ENCODE results near the gene ZNF462. TPM values are rescaled to one million over a fixed set of nuclear protein-coding genes. Genes with fewer than 3 reads are reported as not detected.

ZNF462 gene
- total RNA-seq, 1 experiment from 2014 or later = 164 TPM

DNA sequence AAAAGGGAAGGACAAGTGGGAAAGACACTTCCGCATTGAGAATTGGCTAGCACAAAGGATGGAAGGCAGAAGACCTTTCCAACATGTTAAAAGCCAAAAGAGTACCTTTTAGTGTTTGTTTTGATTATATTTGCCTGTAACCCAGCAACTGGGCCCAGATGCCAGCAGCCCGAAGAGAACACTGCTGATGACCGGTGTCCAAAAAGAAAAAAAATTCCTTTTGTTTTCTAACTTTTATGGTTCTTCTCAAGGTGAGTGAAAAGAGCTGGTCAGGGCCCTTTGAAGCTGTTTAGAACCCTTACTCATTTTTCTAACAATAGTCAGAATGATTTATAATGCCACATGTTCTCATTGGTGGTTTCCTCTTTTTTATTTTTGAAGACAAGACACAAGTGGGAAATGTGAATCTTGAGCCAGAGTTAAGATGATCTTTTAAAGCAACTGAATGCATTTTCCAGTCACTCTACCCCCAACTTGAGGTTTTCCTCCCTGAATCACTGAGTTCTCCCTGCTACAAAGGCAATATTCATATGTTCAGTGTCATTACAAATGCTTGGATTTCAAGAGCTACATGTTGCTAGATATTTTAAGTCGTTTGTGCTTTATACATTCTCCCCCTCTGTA lies 32.3 kb upstream of the ZNF462 start:
- H2AK5ac ChIP-seq (ENCODE audit: insufficient read length, low read length) = no peak overlapping the region
- no peak overlapping the region for H3K4me2 ChIP-seq (ENCODE audit: insufficient read depth, insufficient read length, low read length)
- no peaks in the 10 kb centered on the region for H3K23me2 ChIP-seq (ENCODE audit: insufficient read length, low read depth, low read length, poor library complexity, severe bottlenecking)
- H3K4me1 Mint-ChIP-seq = peaks cover 0 to 3% of the 10 kb centered on the region in 2 experiments; a peak in 1 of 4 replicates
- H2BK5ac ChIP-seq (ENCODE audit: insufficient read length, low read length) = no peak overlapping the region
- no peaks in the 10 kb centered on the region; the same call in 1 of the 2 replicates for H3K27me3 Mint-ChIP-seq (ENCODE audit: low read depth)
- TF ChIP-seq, protein P1, sequence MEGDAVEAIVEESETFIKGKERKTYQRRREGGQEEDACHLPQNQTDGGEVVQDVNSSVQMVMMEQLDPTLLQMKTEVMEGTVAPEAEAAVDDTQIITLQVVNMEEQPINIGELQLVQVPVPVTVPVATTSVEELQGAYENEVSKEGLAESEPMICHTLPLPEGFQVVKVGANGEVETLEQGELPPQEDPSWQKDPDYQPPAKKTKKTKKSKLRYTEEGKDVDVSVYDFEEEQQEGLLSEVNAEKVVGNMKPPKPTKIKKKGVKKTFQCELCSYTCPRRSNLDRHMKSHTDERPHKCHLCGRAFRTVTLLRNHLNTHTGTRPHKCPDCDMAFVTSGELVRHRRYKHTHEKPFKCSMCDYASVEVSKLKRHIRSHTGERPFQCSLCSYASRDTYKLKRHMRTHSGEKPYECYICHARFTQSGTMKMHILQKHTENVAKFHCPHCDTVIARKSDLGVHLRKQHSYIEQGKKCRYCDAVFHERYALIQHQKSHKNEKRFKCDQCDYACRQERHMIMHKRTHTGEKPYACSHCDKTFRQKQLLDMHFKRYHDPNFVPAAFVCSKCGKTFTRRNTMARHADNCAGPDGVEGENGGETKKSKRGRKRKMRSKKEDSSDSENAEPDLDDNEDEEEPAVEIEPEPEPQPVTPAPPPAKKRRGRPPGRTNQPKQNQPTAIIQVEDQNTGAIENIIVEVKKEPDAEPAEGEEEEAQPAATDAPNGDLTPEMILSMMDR (conservative IDR thresholded peaks at IDR 0.05) = no peak
- H3K18ac ChIP-seq (ENCODE audit: insufficient read length, low read depth, low read length) = no peak overlapping the region
- no peak overlapping the region for H3K4ac ChIP-seq (ENCODE audit: low read depth, low read length)
- no peak overlapping the region for H3T11ph ChIP-seq (ENCODE audit: low read length)
- H2BK15ac ChIP-seq (ENCODE audit: low read depth, low read length) = no peak overlapping the region
- H3K4me1 ChIP-seq (ENCODE audit: insufficient read depth, low read length) = no peaks in the 10 kb centered on the region; the same call in 1 of the 2 replicates
- H2BK20ac ChIP-seq (ENCODE audit: low read depth, low read length, poor library complexity, severe bottlenecking) = no peak overlapping the region
- H3K56ac ChIP-seq (ENCODE audit: insufficient read length, low read depth, low read length) = no peak overlapping the region
- H4K8ac ChIP-seq (replicated peaks; ENCODE audit: insufficient read length, low read depth, low read length) = no peak overlapping the region
- H2BK12ac ChIP-seq (ENCODE audit: insufficient read length, low read depth, low read length) = no peak overlapping the region
- H3K4me3 Mint-ChIP-seq = no peak overlapping the region
- no peaks in the 10 kb centered on the region for H3K79me1 ChIP-seq (ENCODE audit: insufficient read depth, low read depth, low read length, poor library complexity, severe bottlenecking)
- no peaks in the 10 kb centered on the region for H3K79me2 ChIP-seq (ENCODE audit: insufficient read depth, low read length)
- H3K14ac ChIP-seq (ENCODE audit: insufficient read depth, low read length) = no peak overlapping the region
- H2BK120ac ChIP-seq (ENCODE audit: low read depth, low read length, poor library complexity, severe bottlenecking) = no peak overlapping the region
- no peaks in the 10 kb centered on the region for H3K9me3 ChIP-seq (ENCODE audit: control insufficient read depth, low read depth, low read length)
- H4K20me1 ChIP-seq (ENCODE audit: control insufficient read depth, insufficient read depth, insufficient read length) = no peaks in the 10 kb centered on the region
- H4K5ac ChIP-seq (ENCODE audit: insufficient read length, low read depth, low read length) = no peak overlapping the region
- no peak overlapping the region for H4K91ac ChIP-seq (ENCODE audit: insufficient read length, low read depth, low read length)
- no peak overlapping the region for H3K27ac ChIP-seq (ENCODE audit: insufficient read length, low read depth, low read length)
- no peaks in the 10 kb centered on the region for H3K27me3 ChIP-seq (ENCODE audit: insufficient read depth, low read length)
- WGBS (ENCODE audit: extremely low coverage, insufficient read length, low lambda C conversion rate) = no CpG with 5 or more reads among the region's 4 CpGs
- DNase-seq = no peak
- H3K27ac Mint-ChIP-seq = no peak overlapping the region; a peak in 1 of 7 replicates
- peaks cover 2 to 10% (median 3%) of the 10 kb centered on the region in 3 experiments; a peak in 5 of 7 replicates for H3K36me3 Mint-ChIP-seq (ENCODE audit: insufficient read depth in 1 of 3, low read depth in 3 of 3)
- peaks cover 7 to 17% of the 10 kb centered on the region in 2 experiments for H3K9me3 Mint-ChIP-seq
- no peak overlapping the region for H3K9ac ChIP-seq (ENCODE audit: extremely low read depth, insufficient read length, low read length)
- no peak overlapping the region for H3K23ac ChIP-seq (ENCODE audit: insufficient read length, low read depth, low read length)
- peak overlapping the region; percentile 32 for H2AFZ ChIP-seq (ENCODE audit: low read length)
